PC-9 (cell line): Measurements from ENCODE around the gene CPAMD8. TPM values are rescaled to one million over a fixed set of nuclear protein-coding genes. Genes with fewer than 3 reads are reported as not detected.

ENCODE experiments used
- BruUV-seq: library from RNA; stranded (reverse); fragments of 400-500 nt; replicated peaks from 2 replicates; lab custom pipeline; 2021; lab: Mats Ljungman, UMichigan
- CTCF ChIA-PET: fragments of 300-600 bp; sonication (Branson Sonifier 250); formaldehyde crosslinking; loops from one replicate; lab custom pipeline; 2022; ENCODE audit warnings: antibody characterized with exemption; lab: Charles Lee
- POLR2A ChIA-PET: fragments of 300-600 bp; sonication (Branson Sonifier 250); formaldehyde crosslinking; loops from one replicate; lab custom pipeline; 2022; ENCODE audit warnings: antibody characterized with exemption; ENCODE audit not compliant: unreplicated experiment; lab: Charles Lee
- DNase-seq, 2 experiments: peaks; one replicate each; pipeline versions ENCODE4 v3.0.0 to v3.0.0-alpha.2; 2015 to 2022; ENCODE audit warnings: mixed read lengths in 1 of 2
- H2AFZ ChIP-seq: fragments of 200-600 bp; sonication (generic); 2 replicates; pipeline ENCODE4 v1.8.1; 2017; ENCODE audit warnings: antibody characterized with exemption
- H3F3A ChIP-seq: fragments of 200-600 bp; sonication (generic); 2 replicates; pipeline ENCODE4 v1.8.1; 2017; ENCODE audit warnings: antibody characterized with exemption, mild to moderate bottlenecking, low read depth; ENCODE audit not compliant: insufficient read depth
- H3K27ac ChIP-seq: fragments of 200-600 bp; sonication (generic); 2 replicates; pipeline ENCODE4 v1.6.1; 2016; ENCODE audit warnings: mixed run types
- H3K27me3 ChIP-seq: fragments of 200-600 bp; sonication (generic); 2 replicates; pipeline ENCODE4 v1.6.1; 2016; ENCODE audit warnings: low read depth, mixed run types; ENCODE audit not compliant: insufficient read depth
- H3K36me3 ChIP-seq: fragments of 200-600 bp; sonication (generic); 2 replicates; pipeline ENCODE4 v1.6.1; 2016; ENCODE audit warnings: low read depth, mixed run types
- H3K4me1 ChIP-seq: fragments of 200-600 bp; sonication (generic); replicated peaks from 2 replicates; pipeline ENCODE4 v1.6.1; 2016; ENCODE audit warnings: mixed run types; ENCODE audit not compliant: insufficient read depth
- H3K4me2 ChIP-seq: fragments of 200-600 bp; sonication (generic); 2 replicates; pipeline ENCODE4 v1.6.1; 2017; ENCODE audit warnings: mixed run types
- H3K4me3 ChIP-seq: fragments of 200-600 bp; sonication (generic); 2 replicates; pipeline ENCODE4 v1.6.1; 2016; ENCODE audit warnings: mixed run types
- H3K79me2 ChIP-seq: fragments of 200-600 bp; sonication (generic); 2 replicates; pipeline ENCODE4 v1.6.1; 2017; ENCODE audit warnings: low read depth, mixed run types
- H3K9me2 ChIP-seq: fragments of 200-600 bp; sonication (generic); 2 replicates; pipeline ENCODE4 v1.8.1; 2017; ENCODE audit warnings: mild to moderate bottlenecking; ENCODE audit not compliant: insufficient read depth
- H3K9me3 ChIP-seq: fragments of 200-600 bp; sonication (generic); 2 replicates; pipeline ENCODE4 v1.8.1; 2016; ENCODE audit warnings: low read depth; ENCODE audit not compliant: insufficient read depth
- H4K20me1 ChIP-seq: fragments of 200-600 bp; sonication (generic); 2 replicates; pipeline ENCODE4 v1.8.1; 2017; ENCODE audit not compliant: insufficient read depth
- EZH2 ChIP-seq: fragments of 200-600 bp; sonication (generic); IDR thresholded peaks from 2 replicates; pipeline ENCODE4 v1.8.0; 2017; ENCODE audit warnings: antibody characterized with exemption, low read depth
- intact Hi-C: fragments of 100-400 bp; cut with micrococcal nuclease; formaldehyde crosslinking; loops from one replicate; pipeline ENCODE4 v1.10.0; 2022; ENCODE audit not compliant: unreplicated experiment
- total RNA-seq: library from RNA; stranded (reverse); gene quantifications from 2 replicates; pipeline ENCODE4 v1.2.3, GENCODE V29; 2021
- TF ChIP-seq, protein P1 (sequence below): fragments of 200-600 bp; sonication (generic); conservative IDR thresholded peaks from 2 replicates; pipeline ENCODE4 v1.6.1; 2017; ENCODE audit warnings: mixed run types, antibody characterized with exemption, mild to moderate bottlenecking, moderate library complexity

The CPAMD8 gene
- total RNA-seq, 1 experiment from 2014 or later = 25.8 TPM

DNA sequence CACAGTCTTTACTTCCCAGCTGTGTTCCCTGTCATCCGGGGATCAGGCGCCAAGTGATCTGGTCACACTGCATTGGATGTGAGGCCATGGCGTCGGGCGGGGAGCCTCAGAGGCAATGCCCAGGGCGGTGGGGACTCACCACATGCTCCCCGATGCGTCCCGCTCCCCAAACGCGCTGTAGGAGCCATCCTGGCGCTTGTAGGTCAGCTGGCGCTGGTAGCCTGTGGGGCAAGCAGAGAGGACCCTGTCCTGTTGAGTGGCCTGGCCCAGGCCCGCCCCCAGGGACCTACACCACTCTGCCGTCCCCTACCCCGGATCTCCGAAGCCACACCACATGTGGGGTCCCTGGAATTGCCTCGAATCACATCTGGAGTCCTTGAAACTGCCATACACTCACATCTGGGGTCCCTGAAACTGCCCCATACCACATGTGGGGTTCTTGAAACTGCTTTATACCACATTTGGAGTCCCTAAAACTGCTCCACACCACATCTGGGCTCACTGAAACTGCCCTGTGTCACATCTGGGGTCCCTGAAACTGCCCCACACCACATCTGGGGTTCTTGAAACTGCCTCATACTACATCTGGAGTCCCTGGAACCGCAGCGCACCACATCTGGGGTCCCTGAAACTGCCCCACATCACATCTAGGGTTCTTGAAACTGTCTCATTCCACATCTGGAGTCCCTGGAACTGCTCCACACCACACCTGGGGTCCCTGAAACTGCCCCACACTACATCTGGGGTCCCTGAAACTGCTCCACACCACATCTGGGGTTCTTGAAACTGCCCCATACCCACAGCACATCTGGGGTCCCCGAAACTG is 104.6 kb downstream of the CPAMD8 start:
- Histone ChIP-seq H3K4me2 (peak overlapping the region; percentile 74), H3F3A (peaks cover 35% of the 10 kb centered on the region), H4K20me1 (no peaks in the 10 kb centered on the region), H3K4me1 (peaks cover 26% of the 10 kb centered on the region), H3K27ac (peak overlapping the region; percentile 89), H3K27me3 (no peaks in the 10 kb centered on the region), H3K36me3 (no peaks in the 10 kb centered on the region), H3K9me3 (no peaks in the 10 kb centered on the region), H2AFZ (no peak overlapping the region), H3K4me3 (no peak overlapping the region), H3K9me2 (no peaks in the 10 kb centered on the region), H3K79me2 (no peaks in the 10 kb centered on the region)
- intact Hi-C loops = no loop called here
- ChIA-PET POLR2A (no interaction called here), CTCF (interaction anchor here (1.0 kb wide), 1 partner anchor 79 kb away, joined by 10 read pairs; no protein-coding TSS in a partner anchor)
- TF ChIP-seq, protein P1, sequence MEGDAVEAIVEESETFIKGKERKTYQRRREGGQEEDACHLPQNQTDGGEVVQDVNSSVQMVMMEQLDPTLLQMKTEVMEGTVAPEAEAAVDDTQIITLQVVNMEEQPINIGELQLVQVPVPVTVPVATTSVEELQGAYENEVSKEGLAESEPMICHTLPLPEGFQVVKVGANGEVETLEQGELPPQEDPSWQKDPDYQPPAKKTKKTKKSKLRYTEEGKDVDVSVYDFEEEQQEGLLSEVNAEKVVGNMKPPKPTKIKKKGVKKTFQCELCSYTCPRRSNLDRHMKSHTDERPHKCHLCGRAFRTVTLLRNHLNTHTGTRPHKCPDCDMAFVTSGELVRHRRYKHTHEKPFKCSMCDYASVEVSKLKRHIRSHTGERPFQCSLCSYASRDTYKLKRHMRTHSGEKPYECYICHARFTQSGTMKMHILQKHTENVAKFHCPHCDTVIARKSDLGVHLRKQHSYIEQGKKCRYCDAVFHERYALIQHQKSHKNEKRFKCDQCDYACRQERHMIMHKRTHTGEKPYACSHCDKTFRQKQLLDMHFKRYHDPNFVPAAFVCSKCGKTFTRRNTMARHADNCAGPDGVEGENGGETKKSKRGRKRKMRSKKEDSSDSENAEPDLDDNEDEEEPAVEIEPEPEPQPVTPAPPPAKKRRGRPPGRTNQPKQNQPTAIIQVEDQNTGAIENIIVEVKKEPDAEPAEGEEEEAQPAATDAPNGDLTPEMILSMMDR = no peak
- TF ChIP-seq EZH2 = no peak
- no peak for DNase-seq
- BruUV-seq = no TSS peak

DNA sequence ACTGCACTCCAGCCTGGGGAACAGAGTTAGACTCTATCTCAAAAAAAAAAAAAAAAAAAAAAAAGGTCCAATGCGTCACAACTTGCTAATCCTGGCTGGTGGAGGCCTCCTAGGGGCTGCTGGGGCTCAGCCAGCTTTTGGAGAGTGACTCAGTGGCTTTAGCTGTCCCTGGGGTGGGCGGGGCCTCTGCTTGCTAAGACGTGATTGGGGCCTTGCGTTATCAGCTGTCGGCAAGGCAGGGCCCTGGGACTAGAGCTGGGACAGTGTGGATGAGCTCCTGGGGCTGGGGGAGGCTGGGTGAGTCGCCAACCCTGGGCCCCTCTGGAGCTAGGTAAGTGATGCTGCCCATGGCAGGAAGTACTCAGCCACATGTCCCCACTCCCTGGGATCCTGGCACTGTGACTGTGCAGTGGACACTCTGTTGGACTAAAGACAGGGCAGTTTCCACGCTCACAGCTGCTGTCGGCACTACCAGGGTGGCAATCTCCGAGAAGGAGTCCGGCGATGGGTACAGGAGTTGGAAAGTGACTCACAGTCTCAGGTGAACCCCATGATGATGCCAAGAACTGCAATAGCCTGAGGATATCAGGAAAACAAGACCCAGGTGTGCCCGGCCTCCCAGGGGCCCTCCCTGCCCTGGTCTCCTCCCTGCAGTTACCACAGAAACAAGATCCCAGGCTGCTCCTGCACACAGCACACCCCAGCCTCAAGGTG is 105.6 kb downstream of the CPAMD8 start:
- Histone ChIP-seq H2AFZ (peak overlapping the region; percentile 59; the same call in 1 of the 2 replicates), H3K27ac (peak overlapping the region; percentile 89), H3K27me3 (no peaks in the 10 kb centered on the region), H4K20me1 (no peaks in the 10 kb centered on the region), H3F3A (peaks cover 35% of the 10 kb centered on the region), H3K9me3 (no peaks in the 10 kb centered on the region), H3K4me1 (peaks cover 26% of the 10 kb centered on the region), H3K4me2 (peak overlapping the region; percentile 74), H3K9me2 (no peaks in the 10 kb centered on the region), H3K79me2 (no peaks in the 10 kb centered on the region), H3K36me3 (no peaks in the 10 kb centered on the region), H3K4me3 (peak overlapping the region; percentile 16; the same call in 1 of the 2 replicates)
- POLR2A ChIA-PET = interaction anchor here (0.6 kb wide), 1 partner anchor 104 kb away, joined by 5 read pairs; no protein-coding TSS in a partner anchor
- peak; percentile 80 to 91 for DNase-seq
- TF ChIP-seq, protein P1 = no peak
- no peak for TF ChIP-seq EZH2
- CTCF ChIA-PET = interaction anchor here (0.6 to 1.0 kb wide), 4 partner anchors 78 to 665 kb away, joined by 3 to 17 read pairs (median 7); partner anchors contain the start of gene NWD1
- intact Hi-C loops = no loop called here
- no TSS peak for BruUV-seq

DNA sequence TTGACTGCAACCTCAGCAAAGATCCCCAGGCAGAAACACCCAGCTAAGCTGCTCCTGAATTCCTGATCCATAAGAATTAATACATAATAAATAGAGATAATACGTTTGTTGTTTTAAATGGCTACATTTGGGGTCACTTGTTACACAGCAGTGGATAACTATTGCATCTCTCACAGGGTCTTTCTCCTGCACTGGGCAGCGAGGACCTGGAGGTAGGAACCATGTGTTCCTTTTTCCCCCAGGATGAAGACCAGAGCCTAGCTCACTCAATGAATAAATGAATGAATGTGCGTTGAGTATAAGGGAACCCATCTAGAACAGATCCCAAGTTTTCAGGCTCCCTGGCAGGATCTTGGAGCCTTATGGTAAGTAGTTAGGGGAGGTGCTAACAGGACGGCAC is 107.1 kb downstream of the CPAMD8 start:
- ChIA-PET POLR2A (no interaction called here), CTCF (no interaction called here)
- BruUV-seq = no TSS peak
- Histone ChIP-seq H3K36me3 (no peaks in the 10 kb centered on the region), H3K4me2 (no peak overlapping the region), H3K4me3 (no peak overlapping the region), H4K20me1 (no peaks in the 10 kb centered on the region), H3K4me1 (peaks cover 26% of the 10 kb centered on the region), H3K9me3 (no peaks in the 10 kb centered on the region), H2AFZ (no peak overlapping the region), H3F3A (peaks cover 35% of the 10 kb centered on the region), H3K79me2 (no peaks in the 10 kb centered on the region), H3K27me3 (no peaks in the 10 kb centered on the region), H3K27ac (no peak overlapping the region), H3K9me2 (no peaks in the 10 kb centered on the region)
- DNase-seq = no peak
- intact Hi-C loops = no loop called here
- no peak for TF ChIP-seq EZH2
- TF ChIP-seq, protein P1 = no peak
